Muscle of leg (tissue), 11 donors: ENCODE measurements around the gene ITPR3. TPM values are rescaled to one million over a fixed set of nuclear protein-coding genes. Genes with fewer than 3 reads are reported as not detected.

Source experiments
- DNase-seq: peaks from one replicate; pipeline ENCODE4 v3.0.0; 2013
- H3K27ac ChIP-seq: one replicate; pipeline ENCODE4 v1.5.1; 2013; ENCODE audit warnings: mild to moderate bottlenecking, low read length, control low read depth
- H3K27me3 ChIP-seq: one replicate; pipeline ENCODE4 v1.6.1; 2013; ENCODE audit warnings: low read length; ENCODE audit not compliant: control insufficient read depth, insufficient read depth
- H3K36me3 ChIP-seq: one replicate; pipeline ENCODE4 v1.6.1; 2013; ENCODE audit warnings: low read length; ENCODE audit not compliant: control insufficient read depth, insufficient read depth
- H3K4me1 ChIP-seq: one replicate; pipeline ENCODE4 v1.6.1; 2013; ENCODE audit warnings: low read length; ENCODE audit not compliant: control insufficient read depth, insufficient read depth
- H3K4me3 ChIP-seq: one replicate; pipeline ENCODE4 v1.5.1; 2013; ENCODE audit warnings: low read length, control low read depth
- H3K9me3 ChIP-seq: replicated peaks from 2 replicates; pipeline ENCODE4 v1.6.1; 2013; ENCODE audit warnings: low read depth, low read length; ENCODE audit not compliant: control insufficient read depth
- WGBS: methylation state at CpG from one replicate; pipeline ENCODE4 v1.1.5; 2013; ENCODE audit warnings: missing lambda C conversion rate; ENCODE audit not compliant: insufficient coverage; 5-methylcytosine and 5-hydroxymethylcytosine counted together
- polyA plus RNA-seq, 8 donors: library from polyadenylated mRNA; unstranded; fragments of 120-200 nt; gene quantifications; one replicate each; pipeline versions ENCODE4 v1.2.1 to v1.2.3, GENCODE V29; 2013; ENCODE audit warnings: inconsistent platforms in 1 of 8, low replicate concordance in 1 of 8; ENCODE audit not compliant: insufficient read length in 8 of 8, insufficient read depth in 1 of 8
- total RNA-seq: library from RNA; stranded (reverse); fragments of 120-200 nt; gene quantifications from one replicate; pipeline ENCODE4 v1.2.4, GENCODE V29; 2013

The ITPR3 gene
- total and polyA plus RNA-seq, 9 donors = 4.1 to 15.9 (median 9.2) TPM

DNA sequence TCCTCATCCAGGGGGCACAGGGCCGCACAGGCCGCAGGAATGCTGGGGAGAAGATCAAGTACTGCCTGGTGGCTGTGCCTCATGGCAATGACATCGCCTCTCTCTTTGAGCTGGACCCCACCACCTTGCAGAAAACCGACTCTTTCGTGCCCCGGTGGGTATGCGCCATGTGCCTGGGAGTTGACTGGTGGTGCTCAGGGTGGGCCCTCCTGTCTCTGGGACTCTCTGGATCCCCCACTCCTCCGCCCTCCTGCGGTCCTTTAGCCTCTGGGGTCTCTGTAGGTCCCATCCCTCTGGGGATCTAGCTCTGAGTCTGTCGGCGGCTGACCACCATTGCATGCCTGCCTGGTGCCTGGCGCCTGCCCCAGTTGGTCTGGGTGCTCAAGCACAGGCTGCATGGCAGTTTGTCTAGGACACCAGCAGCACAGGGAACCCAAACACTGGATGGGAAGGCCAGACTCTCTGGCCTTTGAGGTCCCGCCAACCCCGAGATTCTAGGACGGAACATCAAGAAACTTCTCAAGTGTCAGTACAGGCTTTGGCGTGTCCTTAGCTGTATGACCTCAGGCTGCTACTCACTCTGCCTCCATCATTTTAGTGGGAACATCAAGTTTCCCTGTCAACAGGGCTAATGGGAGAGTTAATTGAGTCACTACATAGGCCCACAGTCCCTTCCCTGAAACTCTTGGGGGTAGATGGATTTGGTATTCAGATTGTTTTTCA is 42.8 kb downstream of the ITPR3 start:
- H3K4me3 ChIP-seq = no peak overlapping the region
- no peaks in the 10 kb centered on the region for H3K9me3 ChIP-seq
- no peak for DNase-seq
- peaks cover 2% of the 10 kb centered on the region for H3K27me3 ChIP-seq
- no peaks in the 10 kb centered on the region for H3K4me1 ChIP-seq
- 92% methylated on average over 13 of the region's 16 CpGs for WGBS
- peaks cover 26% of the 10 kb centered on the region for H3K36me3 ChIP-seq
- no peak overlapping the region for H3K27ac ChIP-seq

GRCh38 chr6:33664506-33665057 is 43.5 kb downstream of the ITPR3 start:
- H3K36me3 ChIP-seq = peaks cover 25% of the 10 kb centered on the region

DNA sequence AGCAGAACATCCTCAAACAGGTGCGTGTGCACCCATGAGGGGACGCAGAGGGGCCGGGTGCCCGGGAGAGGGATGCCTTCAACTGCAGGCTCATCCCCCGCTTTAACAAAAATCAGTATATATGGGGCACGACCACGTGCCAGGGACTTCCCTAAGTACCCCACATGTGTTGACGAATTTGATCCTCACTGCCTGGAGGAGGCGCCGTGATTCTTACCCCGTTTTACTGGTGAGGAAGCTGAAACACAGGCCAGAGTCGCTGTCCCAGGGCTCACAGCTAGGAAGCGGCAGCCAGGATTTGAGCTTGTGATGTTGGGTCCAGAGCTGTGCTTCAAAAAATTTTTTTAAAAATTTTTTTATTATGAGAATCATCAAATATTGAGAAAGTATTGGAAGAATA is 44.8 kb downstream of the ITPR3 start:
- no peak for DNase-seq
- Histone ChIP-seq H3K27ac (no peak overlapping the region), H3K27me3 (no peaks in the 10 kb centered on the region), H3K9me3 (no peaks in the 10 kb centered on the region), H3K4me3 (no peak overlapping the region), H3K36me3 (peaks cover 34% of the 10 kb centered on the region), H3K4me1 (no peaks in the 10 kb centered on the region)
- WGBS = 97% methylated on average over 5 of the region's 13 CpGs

More at GRCh38 chr6:33664506-33665057, 43.5 kb downstream of the ITPR3 start:
- no peaks in the 10 kb centered on the region for H3K9me3 ChIP-seq
- 83% methylated on average over 7 of the region's 17 CpGs for WGBS
- DNase-seq = no peak
- H3K27ac ChIP-seq = no peak overlapping the region
- H3K4me3 ChIP-seq = no peak overlapping the region
- peaks cover 2% of the 10 kb centered on the region for H3K27me3 ChIP-seq
- H3K4me1 ChIP-seq = no peaks in the 10 kb centered on the region

DNA sequence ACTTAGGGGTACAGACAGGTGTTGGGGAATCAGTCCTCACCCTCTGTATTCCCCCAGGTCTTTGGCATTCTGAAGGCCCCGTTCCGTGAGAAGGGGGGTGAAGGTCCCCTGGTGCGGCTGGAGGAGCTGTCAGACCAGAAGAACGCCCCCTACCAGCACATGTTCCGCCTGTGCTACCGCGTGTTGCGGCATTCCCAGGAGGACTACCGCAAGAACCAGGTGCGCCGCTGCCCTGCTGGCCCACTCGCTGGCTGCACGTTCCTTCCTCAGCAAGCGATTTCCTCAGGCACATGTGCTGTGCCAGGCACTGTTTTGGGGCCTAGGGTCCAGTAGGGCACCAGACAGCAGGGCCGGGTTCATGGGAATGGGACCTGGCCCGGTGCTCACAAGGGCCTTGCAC is 46.0 kb downstream of the ITPR3 start:
- WGBS = 94% methylated on average over 13 of the region's 16 CpGs
- Histone ChIP-seq H3K4me1 (no peaks in the 10 kb centered on the region), H3K9me3 (no peaks in the 10 kb centered on the region), H3K27me3 (no peaks in the 10 kb centered on the region), H3K4me3 (no peak overlapping the region), H3K36me3 (peaks cover 34% of the 10 kb centered on the region), H3K27ac (no peak overlapping the region)
- DNase-seq = no peak

DNA sequence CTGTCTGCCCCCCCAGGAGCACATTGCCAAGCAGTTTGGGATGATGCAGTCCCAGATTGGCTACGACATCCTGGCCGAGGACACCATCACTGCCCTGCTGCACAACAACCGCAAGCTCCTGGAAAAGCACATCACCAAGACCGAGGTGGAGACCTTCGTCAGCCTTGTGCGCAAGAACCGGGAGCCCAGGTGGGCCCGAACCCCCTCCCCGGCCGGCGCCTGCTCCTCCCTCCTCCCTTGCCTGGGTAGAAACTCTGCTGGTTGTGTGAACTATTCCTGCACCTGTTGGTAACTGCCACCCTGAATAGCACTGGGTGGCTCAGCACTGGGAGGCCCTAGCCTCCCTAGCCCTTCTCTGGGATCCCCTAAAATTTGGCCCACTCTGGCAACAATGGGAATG is 46.7 kb downstream of the ITPR3 start:
- H3K4me3 ChIP-seq = no peak overlapping the region
- peaks cover 32% of the 10 kb centered on the region for H3K36me3 ChIP-seq
- H3K27ac ChIP-seq = no peak overlapping the region
- no peak for DNase-seq
- H3K27me3 ChIP-seq = no peaks in the 10 kb centered on the region
- peaks cover 1% of the 10 kb centered on the region for H3K4me1 ChIP-seq
- WGBS = 97% methylated on average over 8 of the region's 11 CpGs
- H3K9me3 ChIP-seq = no peaks in the 10 kb centered on the region

DNA sequence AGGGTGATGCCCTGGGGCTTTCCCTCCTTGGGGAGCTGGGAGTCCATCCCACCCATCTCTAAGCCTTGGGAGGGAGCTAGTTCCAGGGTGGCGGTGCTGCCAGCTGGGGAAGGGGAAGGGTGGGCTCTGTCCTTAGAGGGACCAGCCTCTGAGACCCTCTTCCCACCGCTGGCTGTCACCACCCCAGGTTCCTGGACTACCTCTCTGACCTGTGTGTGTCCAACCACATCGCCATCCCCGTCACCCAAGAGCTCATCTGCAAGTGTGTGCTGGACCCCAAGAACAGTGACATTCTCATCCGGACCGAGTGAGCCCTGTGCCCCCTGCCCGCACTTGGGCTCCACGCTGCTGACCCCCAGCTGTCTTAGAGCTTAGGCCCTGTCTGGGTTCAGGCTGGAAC is 47.2 kb downstream of the ITPR3 start:
- H3K9me3 ChIP-seq = no peaks in the 10 kb centered on the region
- H3K27me3 ChIP-seq = no peaks in the 10 kb centered on the region
- H3K27ac ChIP-seq = no peak overlapping the region
- H3K36me3 ChIP-seq = peaks cover 31% of the 10 kb centered on the region
- no peak overlapping the region for H3K4me3 ChIP-seq
- H3K4me1 ChIP-seq = peaks cover 7% of the 10 kb centered on the region
- WGBS = 87% methylated on average over 7 of the region's 8 CpGs
- no peak for DNase-seq

GRCh38 chr6:33668914-33669313 is 47.8 kb downstream of the ITPR3 start:
- H3K36me3 ChIP-seq = peaks cover 31% of the 10 kb centered on the region
- DNase-seq = no peak
- no peak overlapping the region for H3K4me3 ChIP-seq
- H3K27me3 ChIP-seq = no peaks in the 10 kb centered on the region
- no peaks in the 10 kb centered on the region for H3K9me3 ChIP-seq
- no peak overlapping the region for H3K27ac ChIP-seq
- 46% methylated on average over 16 of the region's 17 CpGs for WGBS
- H3K4me1 ChIP-seq = peaks cover 7% of the 10 kb centered on the region

- Histone ChIP-seq H3K27ac (no peak overlapping the region), H3K27me3 (no peaks in the 10 kb centered on the region), H3K9me3 (no peaks in the 10 kb centered on the region), H3K36me3 (peaks cover 31% of the 10 kb centered on the region), H3K4me1 (peaks cover 7% of the 10 kb centered on the region), H3K4me3 (no peak overlapping the region)
- no peak for DNase-seq
- WGBS = 93% methylated on average over 10 of the region's 21 CpGs
Observed at GRCh38 chr6:33670086-33670660, 49.1 kb downstream of the ITPR3 start.

- no peak overlapping the region for H3K27ac ChIP-seq
- H3K4me1 ChIP-seq = peaks cover 7% of the 10 kb centered on the region
- WGBS = 51% methylated on average over 24 of the region's 30 CpGs
- no peak for DNase-seq
- no peaks in the 10 kb centered on the region for H3K27me3 ChIP-seq
- H3K9me3 ChIP-seq = no peaks in the 10 kb centered on the region
- H3K36me3 ChIP-seq = peaks cover 31% of the 10 kb centered on the region
- no peak overlapping the region for H3K4me3 ChIP-seq
Observed at GRCh38 chr6:33670971-33671743, 50.0 kb downstream of the ITPR3 start.

DNA sequence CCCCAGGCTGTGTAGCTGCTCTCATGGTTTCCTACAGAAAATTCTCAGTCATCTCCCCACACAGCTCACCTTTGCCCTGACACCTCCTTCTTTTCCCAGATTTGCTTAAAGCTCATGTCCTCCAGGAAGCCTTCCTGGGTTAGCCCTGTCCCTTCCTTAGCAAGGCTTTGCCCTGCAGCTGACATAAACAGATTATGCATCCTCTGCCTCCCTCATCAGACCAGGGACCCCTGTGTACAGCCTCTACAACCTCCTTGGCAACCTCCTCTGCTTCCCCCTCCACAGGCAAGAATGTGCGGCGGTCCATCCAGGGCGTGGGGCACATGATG is 50.6 kb downstream of the ITPR3 start:
- Histone ChIP-seq H3K27ac (no peak overlapping the region), H3K4me1 (peaks cover 8% of the 10 kb centered on the region), H3K36me3 (peaks cover 31% of the 10 kb centered on the region), H3K4me3 (no peak overlapping the region), H3K9me3 (no peaks in the 10 kb centered on the region), H3K27me3 (no peaks in the 10 kb centered on the region)
- DNase-seq = no peak
- 82% methylated on average over 3 of the region's 3 CpGs for WGBS
